Osteocyte (in vitro differentiated cells): ENCODE data around the gene LRRC71. TPM values are rescaled to one million over a fixed set of nuclear protein-coding genes. Genes with fewer than 3 reads are reported as not detected.

Source experiments
- DNase-seq: peaks from one replicate; pipeline ENCODE4 v3.0.0; 2021; ENCODE audit warnings: mixed read lengths; ENCODE audit not compliant: unreplicated experiment; ENCODE audit errors: extremely low spot score
- H3K27ac Mint-ChIP-seq: one replicate; pipeline ENCODE4 v1.8.0; 2021; ENCODE audit warnings: mild to moderate bottlenecking, mixed read lengths; ENCODE audit not compliant: unreplicated experiment
- H3K27me3 Mint-ChIP-seq: one replicate; pipeline ENCODE4 v1.8.0; 2021; ENCODE audit warnings: mixed read lengths; ENCODE audit not compliant: unreplicated experiment
- H3K36me3 Mint-ChIP-seq: one replicate; pipeline ENCODE4 v1.8.0; 2021; ENCODE audit warnings: mixed read lengths; ENCODE audit not compliant: unreplicated experiment
- H3K4me1 Mint-ChIP-seq: one replicate; pipeline ENCODE4 v1.8.0; 2021; ENCODE audit warnings: mixed read lengths; ENCODE audit not compliant: unreplicated experiment
- H3K4me3 Mint-ChIP-seq: one replicate; pipeline ENCODE4 v1.8.0; 2021; ENCODE audit warnings: mild to moderate bottlenecking, moderate library complexity, mixed read lengths; ENCODE audit not compliant: unreplicated experiment
- H3K9me3 Mint-ChIP-seq: one replicate; pipeline ENCODE4 v1.8.0; 2021; ENCODE audit warnings: mixed read lengths; ENCODE audit not compliant: unreplicated experiment
- total RNA-seq: library from RNA; stranded (reverse); gene quantifications from 2 replicates; pipeline ENCODE4 v1.2.1, GENCODE V29; 2021
- TF ChIP-seq, protein P1 (sequence below): fragments of 200-600 bp; sonication (generic); IDR thresholded peaks from 2 replicates; pipeline ENCODE4 v1.5.0; 2021; ENCODE audit warnings: antibody characterized with exemption, mild to moderate bottlenecking, moderate library complexity

LRRC71 gene
- total RNA-seq, 1 donor from 2014 or later, result 0.35 TPM

DNA sequence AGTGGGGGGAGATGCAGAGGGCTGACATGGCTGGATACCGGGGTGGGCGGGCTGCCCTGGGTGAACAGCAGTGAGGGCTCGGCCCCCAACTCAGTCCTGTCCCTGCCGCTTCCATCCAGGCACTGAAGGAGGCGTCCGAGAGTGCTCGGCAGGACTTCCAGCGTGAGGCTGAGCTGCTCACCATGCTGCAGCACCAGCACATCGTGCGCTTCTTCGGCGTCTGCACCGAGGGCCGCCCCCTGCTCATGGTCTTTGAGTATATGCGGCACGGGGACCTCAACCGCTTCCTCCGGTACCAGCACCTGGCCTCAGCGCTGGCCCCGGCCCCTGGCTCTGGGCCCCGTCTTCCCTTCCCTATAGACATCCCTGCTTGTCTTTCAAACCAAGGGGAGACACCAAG lies 44.2 kb upstream of the LRRC71 start:
- Mint-ChIP-seq H3K36me3 (no peaks in the 10 kb centered on the region), H3K4me3 (no peak overlapping the region), H3K9me3 (no peaks in the 10 kb centered on the region), H3K27me3 (peaks cover 44% of the 10 kb centered on the region), H3K27ac (no peak overlapping the region), H3K4me1 (peaks cover 3% of the 10 kb centered on the region)
- no peak for DNase-seq
- TF ChIP-seq, protein P1, sequence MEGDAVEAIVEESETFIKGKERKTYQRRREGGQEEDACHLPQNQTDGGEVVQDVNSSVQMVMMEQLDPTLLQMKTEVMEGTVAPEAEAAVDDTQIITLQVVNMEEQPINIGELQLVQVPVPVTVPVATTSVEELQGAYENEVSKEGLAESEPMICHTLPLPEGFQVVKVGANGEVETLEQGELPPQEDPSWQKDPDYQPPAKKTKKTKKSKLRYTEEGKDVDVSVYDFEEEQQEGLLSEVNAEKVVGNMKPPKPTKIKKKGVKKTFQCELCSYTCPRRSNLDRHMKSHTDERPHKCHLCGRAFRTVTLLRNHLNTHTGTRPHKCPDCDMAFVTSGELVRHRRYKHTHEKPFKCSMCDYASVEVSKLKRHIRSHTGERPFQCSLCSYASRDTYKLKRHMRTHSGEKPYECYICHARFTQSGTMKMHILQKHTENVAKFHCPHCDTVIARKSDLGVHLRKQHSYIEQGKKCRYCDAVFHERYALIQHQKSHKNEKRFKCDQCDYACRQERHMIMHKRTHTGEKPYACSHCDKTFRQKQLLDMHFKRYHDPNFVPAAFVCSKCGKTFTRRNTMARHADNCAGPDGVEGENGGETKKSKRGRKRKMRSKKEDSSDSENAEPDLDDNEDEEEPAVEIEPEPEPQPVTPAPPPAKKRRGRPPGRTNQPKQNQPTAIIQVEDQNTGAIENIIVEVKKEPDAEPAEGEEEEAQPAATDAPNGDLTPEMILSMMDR, result no peak

DNA sequence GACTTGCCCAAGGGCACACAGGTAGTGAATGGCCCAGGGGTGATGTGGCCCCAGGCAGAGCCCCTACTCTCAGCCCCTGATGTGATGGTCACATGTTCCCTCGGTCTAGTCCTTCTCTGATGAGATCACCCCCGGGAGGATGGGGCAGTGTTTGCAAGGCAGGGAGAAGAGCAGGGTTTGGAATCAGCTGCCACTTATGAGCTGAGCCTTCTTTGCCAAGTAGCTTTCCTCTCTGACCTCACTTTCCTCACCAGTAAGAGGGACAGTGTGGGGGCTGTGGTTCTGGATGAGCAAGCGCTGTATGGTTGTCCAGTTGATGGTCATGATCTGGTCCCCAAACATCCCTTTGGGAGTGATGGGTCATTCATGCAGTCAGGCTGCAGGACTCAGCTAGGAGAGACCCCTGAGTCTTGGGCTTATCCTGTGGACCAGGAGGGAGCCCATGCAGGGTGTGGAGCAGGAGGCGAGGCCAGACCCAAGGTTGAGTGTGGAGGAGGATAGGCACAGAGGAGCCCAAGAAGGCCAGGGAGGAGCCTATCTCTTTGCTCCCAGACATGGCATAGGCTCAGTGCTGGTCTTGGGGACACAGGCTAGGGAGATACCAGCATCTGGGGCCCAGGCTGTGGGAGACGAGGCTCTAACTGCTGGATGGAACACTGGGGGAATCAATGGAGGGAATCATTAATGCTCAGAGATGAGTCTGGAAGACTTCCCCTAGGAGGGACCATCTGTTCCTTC lies 42.8 kb upstream of the LRRC71 start:
- no peak for DNase-seq
- TF ChIP-seq, protein P1, result no peak
- H3K27ac Mint-ChIP-seq, result no peak overlapping the region
- peaks cover 50% of the 10 kb centered on the region for H3K27me3 Mint-ChIP-seq
- H3K36me3 Mint-ChIP-seq, result no peaks in the 10 kb centered on the region
- H3K4me3 Mint-ChIP-seq, result no peak overlapping the region
- no peaks in the 10 kb centered on the region for H3K4me1 Mint-ChIP-seq
- H3K9me3 Mint-ChIP-seq, result no peaks in the 10 kb centered on the region

DNA sequence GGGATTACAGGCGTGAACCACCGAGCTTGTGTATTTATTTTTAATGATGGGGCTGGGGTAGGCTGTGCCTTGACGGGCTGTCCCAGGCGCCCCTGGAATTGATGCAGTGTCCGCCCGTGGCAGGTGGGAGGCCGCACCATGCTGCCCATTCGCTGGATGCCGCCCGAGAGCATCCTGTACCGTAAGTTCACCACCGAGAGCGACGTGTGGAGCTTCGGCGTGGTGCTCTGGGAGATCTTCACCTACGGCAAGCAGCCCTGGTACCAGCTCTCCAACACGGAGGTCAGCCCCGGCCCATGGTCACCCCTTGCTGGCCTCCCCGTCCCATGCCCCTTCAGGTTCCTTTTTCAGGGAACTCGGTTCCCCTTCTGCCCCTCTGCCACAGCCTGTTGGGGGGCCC lies 40.6 kb upstream of the LRRC71 start:
- Mint-ChIP-seq H3K9me3 (no peaks in the 10 kb centered on the region), H3K4me3 (no peak overlapping the region), H3K27me3 (peaks cover 62% of the 10 kb centered on the region), H3K27ac (no peak overlapping the region), H3K36me3 (no peaks in the 10 kb centered on the region), H3K4me1 (no peaks in the 10 kb centered on the region)
- TF ChIP-seq, protein P1, result no peak
- no peak for DNase-seq

GRCh38 chr1:156880473-156880872 lies 40.0 kb upstream of the LRRC71 start:
- no peak for DNase-seq
- no peaks in the 10 kb centered on the region for H3K9me3 Mint-ChIP-seq
- peaks cover 66% of the 10 kb centered on the region for H3K27me3 Mint-ChIP-seq
- TF ChIP-seq, protein P1, result no peak
- no peak overlapping the region for H3K4me3 Mint-ChIP-seq
- H3K4me1 Mint-ChIP-seq, result no peaks in the 10 kb centered on the region
- no peaks in the 10 kb centered on the region for H3K36me3 Mint-ChIP-seq
- H3K27ac Mint-ChIP-seq, result no peak overlapping the region

GRCh38 chr1:156881101-156881500 lies 39.3 kb upstream of the LRRC71 start:
- no peaks in the 10 kb centered on the region for H3K9me3 Mint-ChIP-seq
- H3K27ac Mint-ChIP-seq, result no peak overlapping the region
- DNase-seq, result no peak
- H3K36me3 Mint-ChIP-seq, result no peaks in the 10 kb centered on the region
- no peak overlapping the region for H3K4me3 Mint-ChIP-seq
- H3K4me1 Mint-ChIP-seq, result no peaks in the 10 kb centered on the region
- TF ChIP-seq, protein P1, result no peak
- peaks cover 73% of the 10 kb centered on the region for H3K27me3 Mint-ChIP-seq
